Nephron (organoid): ENCODE data around the gene C12orf50.
"Not testable (repeated sequence)": the region's sequence is repeated elsewhere in the genome, so short reads cannot be mapped to it uniquely, and the experiment has no call there.

Source experiments
- H3K27ac Mint-ChIP-seq, 3 experiments: 2 replicates each; pipeline ENCODE4 v1.8.0; 2020; ENCODE audit warnings: mixed read lengths in 3 of 3, mild to moderate bottlenecking in 2 of 3, moderate library complexity in 1 of 3
- H3K27me3 Mint-ChIP-seq: 2 replicates; pipeline ENCODE4 v1.8.0; 2021; ENCODE audit warnings: low read depth, mild to moderate bottlenecking, moderate library complexity, mixed read lengths
- H3K36me3 Mint-ChIP-seq: 2 replicates; pipeline ENCODE4 v1.8.0; 2020; ENCODE audit warnings: low read depth, mixed read lengths
- H3K4me1 Mint-ChIP-seq: 2 replicates; pipeline ENCODE4 v1.8.0; 2020; ENCODE audit warnings: mixed read lengths
- H3K4me3 Mint-ChIP-seq, 3 experiments: 2 replicates each; pipeline ENCODE4 v1.8.0; 2020; ENCODE audit warnings: mild to moderate bottlenecking in 3 of 3, mixed read lengths in 3 of 3, moderate library complexity in 2 of 3
- H3K9me3 Mint-ChIP-seq: 2 replicates; pipeline ENCODE4 v1.8.0; 2020; ENCODE audit warnings: mixed read lengths
- CTCF ChIP-seq, 3 experiments: fragments of 200-600 bp; sonication (generic); IDR thresholded peaks; one replicate each; pipeline ENCODE4 v1.5.0; 2021; ENCODE audit warnings: antibody characterized with exemption in 3 of 3; ENCODE audit not compliant: unreplicated experiment in 3 of 3

The C12orf50 gene

DNA sequence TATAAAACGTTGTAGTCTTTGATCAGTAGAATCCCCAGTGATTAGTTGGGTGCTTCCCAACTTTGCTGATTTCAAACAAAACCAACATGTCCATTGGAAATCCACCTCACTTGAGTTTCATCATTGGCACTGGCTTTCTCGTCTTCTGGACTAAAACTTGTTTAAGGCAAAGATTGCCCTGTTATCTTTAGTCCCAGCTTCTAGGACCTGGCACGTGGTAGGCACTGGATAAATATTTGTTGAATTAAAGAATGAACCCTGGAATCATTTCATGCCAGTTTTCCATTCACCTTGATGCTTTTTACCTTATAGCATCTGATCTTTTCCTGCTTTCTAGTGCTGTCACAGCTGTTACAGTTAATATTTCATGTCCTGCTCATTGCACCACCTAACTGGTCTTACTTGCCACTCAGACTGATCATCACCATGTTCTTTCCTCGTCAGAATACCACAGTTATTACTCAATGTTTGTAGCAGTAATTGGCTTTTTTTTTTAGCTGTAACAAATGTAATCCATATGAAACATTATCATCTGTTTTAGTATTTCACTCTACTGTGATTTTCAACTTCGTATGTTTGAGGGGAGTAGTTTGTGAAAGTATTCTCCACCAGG is 7.3 kb upstream of the C12orf50 start:
- no peaks in the 10 kb centered on the region for H3K27me3 Mint-ChIP-seq
- H3K4me3 Mint-ChIP-seq, result peak overlapping the region; percentile 98 to 99 (median 99)
- no peaks in the 10 kb centered on the region for H3K36me3 Mint-ChIP-seq
- H3K9me3 Mint-ChIP-seq, result peaks cover 8% of the 10 kb centered on the region
- peak overlapping the region in 2 of 3 experiments; percentile 20 to 43 for H3K27ac Mint-ChIP-seq
- TF ChIP-seq CTCF (IDR thresholded peaks at IDR 0.05; ENCODE audit: unreplicated experiment in 3 of 3), result no peak
- H3K4me1 Mint-ChIP-seq, result peaks cover 32% of the 10 kb centered on the region

GRCh38 chr12:88035907-88036289 is 6.7 kb upstream of the C12orf50 start:
- H3K4me1 Mint-ChIP-seq, result peaks cover 32% of the 10 kb centered on the region
- no peaks in the 10 kb centered on the region for H3K27me3 Mint-ChIP-seq
- peaks cover 8% of the 10 kb centered on the region for H3K9me3 Mint-ChIP-seq
- TF ChIP-seq CTCF (IDR thresholded peaks at IDR 0.05; ENCODE audit: unreplicated experiment in 3 of 3), result no peak
- H3K27ac Mint-ChIP-seq, result peak overlapping the region in 2 of 3 experiments; percentile 20 to 25
- H3K4me3 Mint-ChIP-seq, result peak overlapping the region; percentile 98 to 99 (median 99)
- H3K36me3 Mint-ChIP-seq, result no peaks in the 10 kb centered on the region

DNA sequence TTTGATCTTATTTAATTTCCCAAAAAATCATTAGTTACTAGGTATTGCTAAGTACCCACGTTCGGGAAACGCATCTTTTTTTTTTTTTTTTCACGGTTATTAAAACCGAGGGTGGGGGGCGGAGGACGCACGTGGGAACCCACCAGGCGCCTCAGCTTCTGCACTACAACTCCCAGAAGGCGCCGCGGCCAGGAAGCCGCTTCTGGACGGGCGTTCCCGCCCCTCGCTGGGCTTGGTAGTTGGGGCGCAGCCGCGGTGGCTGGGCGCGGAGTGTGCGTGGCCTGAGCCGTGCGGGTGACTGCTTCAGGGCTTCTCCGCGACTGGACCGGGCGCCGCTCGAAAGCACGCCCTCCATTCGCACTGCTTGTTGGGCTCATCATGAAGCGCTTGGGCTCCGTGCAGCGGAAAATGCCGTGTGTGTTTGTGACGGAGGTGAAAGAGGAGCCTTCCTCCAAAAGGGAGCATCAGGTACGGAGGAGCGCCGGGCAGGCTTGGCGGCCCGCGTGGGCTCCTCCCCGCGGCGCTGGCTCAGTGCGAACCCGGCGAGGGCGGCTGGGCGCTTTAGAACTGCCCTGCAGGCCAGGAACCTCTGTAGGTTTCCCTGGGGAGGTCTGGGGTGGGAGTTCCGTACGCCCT is 6.2 kb upstream of the C12orf50 start:
- H3K27ac Mint-ChIP-seq, result peak overlapping the region; percentile 42 to 92 (median 84)
- no peak for TF ChIP-seq CTCF (IDR thresholded peaks at IDR 0.05; ENCODE audit: unreplicated experiment in 3 of 3)

DNA sequence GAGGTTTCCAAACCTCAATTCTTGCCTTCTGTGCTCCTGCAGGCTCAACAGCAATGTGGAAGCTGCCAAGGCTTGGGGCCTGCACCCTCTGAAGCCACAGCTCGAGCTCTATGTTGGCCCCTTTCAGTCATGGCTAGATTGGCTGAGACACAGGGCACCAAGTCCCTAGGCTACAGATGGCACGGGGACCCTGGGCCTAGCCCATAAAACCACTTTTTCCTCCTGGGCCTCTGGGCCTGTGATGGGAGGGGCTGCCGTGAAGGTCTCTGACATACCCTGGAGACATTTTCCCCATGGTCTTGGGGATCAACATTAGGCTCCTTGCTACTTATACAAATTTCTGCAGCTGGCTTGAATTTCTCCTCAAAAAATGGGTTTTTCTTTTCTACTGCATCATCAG is 2.0 kb upstream of the C12orf50 start:
- H3K36me3 Mint-ChIP-seq, H3K27me3 Mint-ChIP-seq, H3K4me3 Mint-ChIP-seq, H3K9me3 Mint-ChIP-seq, H3K27ac Mint-ChIP-seq: not testable (repeated sequence)
- peaks cover 11% of the 10 kb centered on the region for H3K4me1 Mint-ChIP-seq

More for the DNA sequence above, 6.2 kb upstream of the C12orf50 start:
- Mint-ChIP-seq H3K9me3 (peaks cover 8% of the 10 kb centered on the region), H3K27me3 (no peaks in the 10 kb centered on the region), H3K4me1 (peaks cover 32% of the 10 kb centered on the region), H3K36me3 (no peaks in the 10 kb centered on the region), H3K4me3 (peak overlapping the region; percentile 98 to 99 (median 99))

DNA sequence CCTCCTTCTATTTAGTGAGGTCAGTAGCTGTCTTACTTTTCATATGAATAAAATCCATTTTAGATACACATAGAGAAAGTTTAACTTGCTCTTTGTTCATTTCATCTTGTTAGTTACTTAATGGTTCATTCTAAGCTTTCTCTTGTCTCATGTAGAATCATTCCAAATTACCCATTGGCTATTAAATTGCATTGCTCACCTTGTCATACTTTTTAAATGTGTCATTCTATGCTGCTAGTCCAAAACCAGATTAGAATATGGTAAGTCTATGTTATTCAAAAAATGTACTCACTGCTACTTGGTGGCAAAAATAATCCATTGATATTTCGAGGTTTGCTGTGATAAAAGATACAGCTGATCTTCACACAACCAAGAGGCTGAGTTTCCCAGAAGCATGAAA is 3.0 kb downstream of the C12orf50 start:
- Mint-ChIP-seq H3K27ac (no peak overlapping the region), H3K27me3 (no peaks in the 10 kb centered on the region), H3K4me1 (no peaks in the 10 kb centered on the region), H3K36me3 (no peaks in the 10 kb centered on the region), H3K9me3 (peaks cover 5% of the 10 kb centered on the region), H3K4me3 (no peak overlapping the region)
- TF ChIP-seq CTCF (IDR thresholded peaks at IDR 0.05; ENCODE audit: unreplicated experiment in 3 of 3), result no peak

DNA sequence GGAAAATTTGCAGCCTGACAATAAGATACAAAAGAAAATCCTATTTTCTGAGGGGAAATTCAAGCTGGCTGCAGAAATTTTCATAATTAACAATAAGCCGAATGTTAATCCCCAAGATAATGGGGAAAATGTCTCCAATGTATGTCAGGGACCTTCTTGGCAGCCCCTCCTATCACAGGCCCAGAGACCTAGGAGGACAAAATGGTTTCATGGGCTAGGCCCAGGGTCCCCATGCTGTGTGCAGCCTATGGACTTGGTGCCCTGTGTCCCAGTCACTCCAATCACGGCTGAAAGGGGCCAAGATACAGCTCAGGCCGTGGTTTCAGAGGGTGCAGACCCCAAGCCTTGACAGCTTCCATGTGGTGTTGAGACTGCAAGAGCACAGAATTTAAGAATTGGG is 11.2 kb downstream of the C12orf50 start:
- H3K27ac Mint-ChIP-seq, result no peak overlapping the region
- H3K4me1 Mint-ChIP-seq, result no peaks in the 10 kb centered on the region
- no peaks in the 10 kb centered on the region for H3K36me3 Mint-ChIP-seq
- peaks cover 33% of the 10 kb centered on the region for H3K9me3 Mint-ChIP-seq
- no peaks in the 10 kb centered on the region for H3K27me3 Mint-ChIP-seq
- TF ChIP-seq CTCF (IDR thresholded peaks at IDR 0.05; ENCODE audit: unreplicated experiment in 3 of 3), result no peak
- no peak overlapping the region for H3K4me3 Mint-ChIP-seq
